ENCODE measurements around the gene DHRS9. TPM values are rescaled to one million over a fixed set of nuclear protein-coding genes. Genes with fewer than 3 reads are reported as not detected.

DHRS9 gene
- total and polyA plus RNA-seq, 2 donors from 2014 or later, result 2.2 TPM; not detected in 1

GRCh38 chr2:169077674-169078240, 8.4 kb downstream of the DHRS9 start:
- H3K27ac ChIP-seq (ENCODE audit: low read depth in 2 of 2, low read length in 2 of 2), result no peak overlapping the region
- H3K27me3 ChIP-seq (ENCODE audit: control insufficient read depth, insufficient read depth, low read length), result no peaks in the 10 kb centered on the region
- TF ChIP-seq CTCF (IDR thresholded peaks at IDR 0.05; ENCODE audit: borderline replicate concordance, extremely low read depth, insufficient read depth), result no peak
- H3K9ac ChIP-seq (ENCODE audit: low read length in 3 of 3), result no peak overlapping the region
- no peaks in the 10 kb centered on the region for H3K9me3 ChIP-seq (ENCODE audit: control insufficient read depth in 2 of 3, insufficient read depth in 1 of 3, low read length in 3 of 3)
- peaks cover 0 to 10% (median 3%) of the 10 kb centered on the region in 3 donors for H3K4me1 ChIP-seq (ENCODE audit: control insufficient read depth in 2 of 3, insufficient read depth in 2 of 3, low read depth in 1 of 3, low read length in 3 of 3)
- FAIRE-seq (no peak), DNase-seq (no peak)
- no peak overlapping the region for H3K4me3 ChIP-seq (ENCODE audit: low read length in 3 of 3)
- intact Hi-C loops (cut with DNase I), result no loop called here
- H3K36me3 ChIP-seq (ENCODE audit: control insufficient read depth in 2 of 3, insufficient read depth in 3 of 3, low read length in 3 of 3), result no peaks in the 10 kb centered on the region

GRCh38 chr2:169080250-169081069, 11.1 kb downstream of the DHRS9 start:
- H3K27ac ChIP-seq (ENCODE audit: low read depth in 2 of 2, low read length in 2 of 2), result no peak overlapping the region
- intact Hi-C loops (cut with DNase I), result no loop called here
- no peaks in the 10 kb centered on the region for H3K27me3 ChIP-seq (ENCODE audit: control insufficient read depth, insufficient read depth, low read length)

GRCh38 chr2:169081551-169081950, 12.2 kb downstream of the DHRS9 start:
- TF ChIP-seq CTCF (IDR thresholded peaks at IDR 0.05; ENCODE audit: borderline replicate concordance, extremely low read depth, insufficient read depth), result no peak
- H3K27ac ChIP-seq (ENCODE audit: low read depth in 2 of 2, low read length in 2 of 2), result no peak overlapping the region
- no peaks in the 10 kb centered on the region for H3K36me3 ChIP-seq (ENCODE audit: control insufficient read depth in 2 of 3, insufficient read depth in 3 of 3, low read length in 3 of 3)
- H3K9ac ChIP-seq (ENCODE audit: low read length in 3 of 3), result no peak overlapping the region
- no peaks in the 10 kb centered on the region for H3K27me3 ChIP-seq (ENCODE audit: control insufficient read depth, insufficient read depth, low read length)
- intact Hi-C loops (cut with DNase I), result no loop called here
- H3K4me1 ChIP-seq (ENCODE audit: control insufficient read depth in 2 of 3, insufficient read depth in 2 of 3, low read depth in 1 of 3, low read length in 3 of 3), result peaks cover 0 to 4% (median 3%) of the 10 kb centered on the region in 3 donors
- no peak overlapping the region for H3K4me3 ChIP-seq (ENCODE audit: low read length in 3 of 3)
- no peaks in the 10 kb centered on the region for H3K9me3 ChIP-seq (ENCODE audit: control insufficient read depth in 2 of 3, insufficient read depth in 1 of 3, low read length in 3 of 3)
- DNase-seq (no peak), FAIRE-seq (no peak)

More at GRCh38 chr2:169080250-169081069, 11.1 kb downstream of the DHRS9 start:
- no peaks in the 10 kb centered on the region for H3K9me3 ChIP-seq (ENCODE audit: control insufficient read depth in 2 of 3, insufficient read depth in 1 of 3, low read length in 3 of 3)
- FAIRE-seq (no peak), DNase-seq (no peak)
- peaks cover 0 to 4% (median 3%) of the 10 kb centered on the region in 3 donors for H3K4me1 ChIP-seq (ENCODE audit: control insufficient read depth in 2 of 3, insufficient read depth in 2 of 3, low read depth in 1 of 3, low read length in 3 of 3)
- no peak overlapping the region for H3K9ac ChIP-seq (ENCODE audit: low read length in 3 of 3)
- no peak for TF ChIP-seq CTCF (IDR thresholded peaks at IDR 0.05; ENCODE audit: borderline replicate concordance, extremely low read depth, insufficient read depth)
- H3K4me3 ChIP-seq (ENCODE audit: low read length in 3 of 3), result no peak overlapping the region
- H3K36me3 ChIP-seq (ENCODE audit: control insufficient read depth in 2 of 3, insufficient read depth in 3 of 3, low read length in 3 of 3), result no peaks in the 10 kb centered on the region
